SK-N-SH (cell line): ENCODE measurements around the gene CUBN.
A peak's percentile ranks its signal among the peaks of the same experiment; 100 is the strongest.

Experiments used
- FOXJ3 ChIP-seq: sonication (generic); formaldehyde crosslinking; IDR thresholded peaks from 2 replicates; pipeline ENCODE4 v1.5.1; 2020; ENCODE audit warnings: mild to moderate bottlenecking, missing genetic modification reagents
- MEF2A ChIP-seq: IDR thresholded peaks from 2 replicates; pipeline ENCODE4 v1.4.0; 2012; ENCODE audit warnings: low read depth, borderline replicate concordance
- POLR2AphosphoS5 ChIP-seq: IDR thresholded peaks from 2 replicates; pipeline ENCODE4 v1.6.1; 2012; ENCODE audit warnings: low read depth, low read length
- RFX5 ChIP-seq: IDR thresholded peaks from 2 replicates; pipeline ENCODE4 v1.6.1; 2012; ENCODE audit warnings: mild to moderate bottlenecking, improper control_type of control experiment, low read length
- SIN3A ChIP-seq: IDR thresholded peaks from 2 replicates; pipeline ENCODE4 v1.6.1; 2012; ENCODE audit warnings: low read depth, mild to moderate bottlenecking, low read length, moderate library complexity, borderline replicate concordance
- TCF12 ChIP-seq: IDR thresholded peaks from 2 replicates; pipeline ENCODE4 v1.4.0; 2012
- TF ChIP-seq, protein P1 (sequence below): fragments of 200-600 bp; sonication (generic); IDR thresholded peaks from 2 replicates; pipeline ENCODE4 v1.6.1; 2017; ENCODE audit warnings: antibody characterized with exemption, mild to moderate bottlenecking, moderate library complexity

DNA sequence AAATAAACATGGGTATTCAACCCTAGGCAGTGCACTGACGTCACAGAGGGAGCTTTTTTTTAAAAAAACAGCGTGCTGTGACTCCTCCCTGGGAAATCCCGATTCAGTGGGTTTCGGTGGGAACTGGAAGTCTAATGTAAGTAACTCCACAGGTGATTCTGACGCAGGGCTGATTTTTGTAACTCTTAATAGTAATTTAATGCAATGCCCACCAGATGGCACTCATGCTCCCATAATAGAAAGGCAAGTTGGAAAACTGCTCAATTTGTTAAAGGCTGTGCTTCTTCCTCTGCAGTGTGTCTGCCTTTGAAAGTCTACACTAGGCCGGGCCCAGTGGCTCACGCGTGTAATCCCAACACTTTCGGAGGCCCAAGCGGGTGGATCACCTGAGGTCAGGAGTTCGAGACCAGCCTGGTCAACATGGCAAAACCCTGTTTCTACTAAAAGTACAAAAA is 301.5 kb downstream of the CUBN start:
- TF ChIP-seq, protein P1, sequence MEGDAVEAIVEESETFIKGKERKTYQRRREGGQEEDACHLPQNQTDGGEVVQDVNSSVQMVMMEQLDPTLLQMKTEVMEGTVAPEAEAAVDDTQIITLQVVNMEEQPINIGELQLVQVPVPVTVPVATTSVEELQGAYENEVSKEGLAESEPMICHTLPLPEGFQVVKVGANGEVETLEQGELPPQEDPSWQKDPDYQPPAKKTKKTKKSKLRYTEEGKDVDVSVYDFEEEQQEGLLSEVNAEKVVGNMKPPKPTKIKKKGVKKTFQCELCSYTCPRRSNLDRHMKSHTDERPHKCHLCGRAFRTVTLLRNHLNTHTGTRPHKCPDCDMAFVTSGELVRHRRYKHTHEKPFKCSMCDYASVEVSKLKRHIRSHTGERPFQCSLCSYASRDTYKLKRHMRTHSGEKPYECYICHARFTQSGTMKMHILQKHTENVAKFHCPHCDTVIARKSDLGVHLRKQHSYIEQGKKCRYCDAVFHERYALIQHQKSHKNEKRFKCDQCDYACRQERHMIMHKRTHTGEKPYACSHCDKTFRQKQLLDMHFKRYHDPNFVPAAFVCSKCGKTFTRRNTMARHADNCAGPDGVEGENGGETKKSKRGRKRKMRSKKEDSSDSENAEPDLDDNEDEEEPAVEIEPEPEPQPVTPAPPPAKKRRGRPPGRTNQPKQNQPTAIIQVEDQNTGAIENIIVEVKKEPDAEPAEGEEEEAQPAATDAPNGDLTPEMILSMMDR: peak; percentile 61
- no peak for TF ChIP-seq POLR2AphosphoS5
- no peak for TF ChIP-seq RFX5
- no peak for TF ChIP-seq TCF12
- TF ChIP-seq FOXJ3 (CRISPR knock-in tag): no peak
- TF ChIP-seq MEF2A: no peak
- no peak for TF ChIP-seq SIN3A
